PC-9 (cell line): ENCODE measurements around the gene MPST. TPM values are rescaled to one million over a fixed set of nuclear protein-coding genes. Genes with fewer than 3 reads are reported as not detected.

Source experiments
- BruUV-seq: library from RNA; stranded (reverse); fragments of 400-500 nt; replicated peaks from 2 replicates; lab custom pipeline; 2021; lab: Mats Ljungman, UMichigan
- CTCF ChIA-PET: fragments of 300-600 bp; sonication (Branson Sonifier 250); formaldehyde crosslinking; loops from one replicate; lab custom pipeline; 2022; ENCODE audit warnings: antibody characterized with exemption; lab: Charles Lee
- POLR2A ChIA-PET: fragments of 300-600 bp; sonication (Branson Sonifier 250); formaldehyde crosslinking; loops from one replicate; lab custom pipeline; 2022; ENCODE audit warnings: antibody characterized with exemption; ENCODE audit not compliant: unreplicated experiment; lab: Charles Lee
- DNase-seq, 2 experiments: peaks; one replicate each; pipeline versions ENCODE4 v3.0.0 to v3.0.0-alpha.2; 2015 to 2022; ENCODE audit warnings: mixed read lengths in 1 of 2
- H2AFZ ChIP-seq: fragments of 200-600 bp; sonication (generic); 2 replicates; pipeline ENCODE4 v1.8.1; 2017; ENCODE audit warnings: antibody characterized with exemption
- H3F3A ChIP-seq: fragments of 200-600 bp; sonication (generic); 2 replicates; pipeline ENCODE4 v1.8.1; 2017; ENCODE audit warnings: antibody characterized with exemption, mild to moderate bottlenecking, low read depth; ENCODE audit not compliant: insufficient read depth
- H3K27ac ChIP-seq: fragments of 200-600 bp; sonication (generic); 2 replicates; pipeline ENCODE4 v1.6.1; 2016; ENCODE audit warnings: mixed run types
- H3K27me3 ChIP-seq: fragments of 200-600 bp; sonication (generic); 2 replicates; pipeline ENCODE4 v1.6.1; 2016; ENCODE audit warnings: low read depth, mixed run types; ENCODE audit not compliant: insufficient read depth
- H3K36me3 ChIP-seq: fragments of 200-600 bp; sonication (generic); 2 replicates; pipeline ENCODE4 v1.6.1; 2016; ENCODE audit warnings: low read depth, mixed run types
- H3K4me1 ChIP-seq: fragments of 200-600 bp; sonication (generic); replicated peaks from 2 replicates; pipeline ENCODE4 v1.6.1; 2016; ENCODE audit warnings: mixed run types; ENCODE audit not compliant: insufficient read depth
- H3K4me2 ChIP-seq: fragments of 200-600 bp; sonication (generic); 2 replicates; pipeline ENCODE4 v1.6.1; 2017; ENCODE audit warnings: mixed run types
- H3K4me3 ChIP-seq: fragments of 200-600 bp; sonication (generic); 2 replicates; pipeline ENCODE4 v1.6.1; 2016; ENCODE audit warnings: mixed run types
- H3K79me2 ChIP-seq: fragments of 200-600 bp; sonication (generic); 2 replicates; pipeline ENCODE4 v1.6.1; 2017; ENCODE audit warnings: low read depth, mixed run types
- H3K9me2 ChIP-seq: fragments of 200-600 bp; sonication (generic); 2 replicates; pipeline ENCODE4 v1.8.1; 2017; ENCODE audit warnings: mild to moderate bottlenecking; ENCODE audit not compliant: insufficient read depth
- H3K9me3 ChIP-seq: fragments of 200-600 bp; sonication (generic); 2 replicates; pipeline ENCODE4 v1.8.1; 2016; ENCODE audit warnings: low read depth; ENCODE audit not compliant: insufficient read depth
- H4K20me1 ChIP-seq: fragments of 200-600 bp; sonication (generic); 2 replicates; pipeline ENCODE4 v1.8.1; 2017; ENCODE audit not compliant: insufficient read depth
- EZH2 ChIP-seq: fragments of 200-600 bp; sonication (generic); IDR thresholded peaks from 2 replicates; pipeline ENCODE4 v1.8.0; 2017; ENCODE audit warnings: antibody characterized with exemption, low read depth
- intact Hi-C: fragments of 100-400 bp; cut with micrococcal nuclease; formaldehyde crosslinking; loops from one replicate; pipeline ENCODE4 v1.10.0; 2022; ENCODE audit not compliant: unreplicated experiment
- total RNA-seq: library from RNA; stranded (reverse); gene quantifications from 2 replicates; pipeline ENCODE4 v1.2.3, GENCODE V29; 2021
- TF ChIP-seq, protein P1 (sequence below): fragments of 200-600 bp; sonication (generic); conservative IDR thresholded peaks from 2 replicates; pipeline ENCODE4 v1.6.1; 2017; ENCODE audit warnings: mixed run types, antibody characterized with exemption, mild to moderate bottlenecking, moderate library complexity

The MPST gene
- total RNA-seq, 1 experiment from 2014 or later: 75.9 TPM

DNA sequence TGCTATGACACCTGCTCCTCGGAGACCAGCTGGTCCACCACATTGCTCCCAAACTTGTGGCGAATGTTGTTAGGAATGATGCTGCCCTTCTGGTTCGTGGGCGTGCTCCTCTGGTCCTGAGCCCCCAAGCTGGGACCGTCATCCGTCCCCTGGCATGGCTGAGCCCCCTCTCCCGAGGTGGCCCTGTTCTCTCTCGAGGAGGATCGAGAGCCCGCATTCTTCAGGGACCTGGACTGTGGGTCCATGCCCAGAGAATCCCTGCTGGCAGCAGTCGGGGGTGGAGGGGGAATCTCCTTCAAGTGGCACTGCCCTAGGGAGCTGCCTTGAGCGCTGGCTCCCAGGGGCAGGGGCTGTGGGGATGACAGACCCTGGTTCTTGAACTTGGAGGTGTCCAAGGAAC, 17.7 kb upstream of the MPST start:
- BruUV-seq: no TSS peak
- peaks cover 8% of the 10 kb centered on the region; the same call in 1 of the 2 replicates for H3F3A ChIP-seq
- H3K36me3 ChIP-seq: no peaks in the 10 kb centered on the region
- CTCF ChIA-PET: no interaction called here
- H3K4me2 ChIP-seq: no peak overlapping the region
- DNase-seq: no peak
- TF ChIP-seq, protein P1, sequence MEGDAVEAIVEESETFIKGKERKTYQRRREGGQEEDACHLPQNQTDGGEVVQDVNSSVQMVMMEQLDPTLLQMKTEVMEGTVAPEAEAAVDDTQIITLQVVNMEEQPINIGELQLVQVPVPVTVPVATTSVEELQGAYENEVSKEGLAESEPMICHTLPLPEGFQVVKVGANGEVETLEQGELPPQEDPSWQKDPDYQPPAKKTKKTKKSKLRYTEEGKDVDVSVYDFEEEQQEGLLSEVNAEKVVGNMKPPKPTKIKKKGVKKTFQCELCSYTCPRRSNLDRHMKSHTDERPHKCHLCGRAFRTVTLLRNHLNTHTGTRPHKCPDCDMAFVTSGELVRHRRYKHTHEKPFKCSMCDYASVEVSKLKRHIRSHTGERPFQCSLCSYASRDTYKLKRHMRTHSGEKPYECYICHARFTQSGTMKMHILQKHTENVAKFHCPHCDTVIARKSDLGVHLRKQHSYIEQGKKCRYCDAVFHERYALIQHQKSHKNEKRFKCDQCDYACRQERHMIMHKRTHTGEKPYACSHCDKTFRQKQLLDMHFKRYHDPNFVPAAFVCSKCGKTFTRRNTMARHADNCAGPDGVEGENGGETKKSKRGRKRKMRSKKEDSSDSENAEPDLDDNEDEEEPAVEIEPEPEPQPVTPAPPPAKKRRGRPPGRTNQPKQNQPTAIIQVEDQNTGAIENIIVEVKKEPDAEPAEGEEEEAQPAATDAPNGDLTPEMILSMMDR: no peak
- TF ChIP-seq EZH2: no peak
- no peaks in the 10 kb centered on the region for H3K9me3 ChIP-seq
- peaks cover 17% of the 10 kb centered on the region for H3K4me1 ChIP-seq
- no peaks in the 10 kb centered on the region; the same call in 1 of the 2 replicates for H3K9me2 ChIP-seq
- H4K20me1 ChIP-seq: no peaks in the 10 kb centered on the region
- no peak overlapping the region for H2AFZ ChIP-seq
- H3K27ac ChIP-seq: no peak overlapping the region
- no peaks in the 10 kb centered on the region; the same call in 1 of the 2 replicates for H3K27me3 ChIP-seq
- intact Hi-C loops: no loop called here
- no peak overlapping the region for H3K4me3 ChIP-seq
- POLR2A ChIA-PET: interaction anchor here (0.6 kb wide), 1 partner anchor 33 kb away, joined by 6 read pairs; no protein-coding TSS in a partner anchor
- no peaks in the 10 kb centered on the region for H3K79me2 ChIP-seq

DNA sequence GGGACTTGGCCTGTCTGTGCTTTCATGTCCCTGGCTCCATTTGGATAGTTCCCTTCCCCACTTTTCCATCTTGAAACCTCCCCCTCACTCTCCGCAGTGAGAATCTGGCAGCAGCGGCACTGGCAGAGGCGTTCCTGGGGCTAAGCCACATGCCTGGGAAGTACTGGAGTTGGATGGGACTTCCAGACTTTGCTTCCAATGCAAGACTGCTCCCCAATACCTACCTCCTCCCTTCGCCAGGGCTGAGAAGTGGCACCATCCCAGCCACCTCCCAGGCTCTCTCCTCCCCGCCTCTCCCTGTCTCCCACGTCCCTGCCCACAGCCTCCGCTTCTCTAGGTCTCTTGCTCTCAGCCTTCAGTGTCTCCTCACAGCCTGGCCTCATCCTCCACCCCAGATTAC, 16.9 kb upstream of the MPST start:
- no peak for TF ChIP-seq EZH2
- TF ChIP-seq, protein P1: no peak
- H3F3A ChIP-seq: peaks cover 8% of the 10 kb centered on the region; the same call in 1 of the 2 replicates
- no peak overlapping the region for H3K4me2 ChIP-seq
- intact Hi-C loops: no loop called here
- H3K4me1 ChIP-seq: peaks cover 17% of the 10 kb centered on the region
- DNase-seq: no peak
- no peaks in the 10 kb centered on the region; the same call in 1 of the 2 replicates for H3K9me2 ChIP-seq
- H3K79me2 ChIP-seq: no peaks in the 10 kb centered on the region
- no peak overlapping the region for H2AFZ ChIP-seq
- no TSS peak for BruUV-seq
- POLR2A ChIA-PET: no interaction called here
- H3K36me3 ChIP-seq: no peaks in the 10 kb centered on the region
- H3K9me3 ChIP-seq: no peaks in the 10 kb centered on the region
- no peaks in the 10 kb centered on the region for H4K20me1 ChIP-seq
- no peak overlapping the region for H3K27ac ChIP-seq
- CTCF ChIA-PET: no interaction called here
- H3K27me3 ChIP-seq: no peaks in the 10 kb centered on the region; the same call in 1 of the 2 replicates
- no peak overlapping the region for H3K4me3 ChIP-seq

DNA sequence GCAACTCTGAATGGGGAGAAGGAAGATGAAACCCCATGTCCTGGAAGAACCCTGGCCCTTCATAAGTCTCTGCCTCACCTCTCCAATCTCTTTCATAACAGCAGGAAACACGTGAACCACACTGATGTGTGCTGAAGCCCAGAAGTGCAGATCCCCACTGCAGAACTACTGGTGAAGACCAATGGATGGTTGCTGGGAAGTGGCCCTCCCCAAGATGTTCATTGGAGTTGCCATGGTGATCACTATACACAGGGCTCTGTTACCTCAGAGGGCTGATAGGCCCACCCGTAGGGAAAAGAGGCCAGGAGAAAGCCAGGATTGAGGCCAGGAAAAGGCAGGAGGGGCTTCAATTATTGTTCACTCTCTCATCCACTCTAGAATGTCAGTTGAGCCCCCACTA, 11.9 kb upstream of the MPST start:
- Histone ChIP-seq H4K20me1 (no peaks in the 10 kb centered on the region), H2AFZ (no peak overlapping the region), H3K9me2 (no peaks in the 10 kb centered on the region; the same call in 1 of the 2 replicates), H3K4me1 (peaks cover 12% of the 10 kb centered on the region), H3K27ac (no peak overlapping the region), H3K27me3 (no peaks in the 10 kb centered on the region; the same call in 1 of the 2 replicates), H3K79me2 (no peaks in the 10 kb centered on the region), H3F3A (peaks cover 5% of the 10 kb centered on the region; the same call in 1 of the 2 replicates), H3K36me3 (no peaks in the 10 kb centered on the region), H3K9me3 (no peaks in the 10 kb centered on the region), H3K4me2 (no peak overlapping the region), H3K4me3 (no peak overlapping the region)
- no TSS peak for BruUV-seq
- ChIA-PET CTCF (no interaction called here), POLR2A (no interaction called here)
- intact Hi-C loops: no loop called here
- no peak for DNase-seq
- TF ChIP-seq, protein P1: no peak
- TF ChIP-seq EZH2: no peak
